Activated CD4-positive, CD25-positive, alpha-beta regulatory T cell treated with anti-CD3 and anti-CD28 coated beads, Interleukin-2, amount 50 U/mL, for 24 hours (primary cell): ENCODE data around the gene DNLZ.

Source experiments
- ATAC-seq, 2 donors: fragments of 150-1000 bp; cut with Tn5 transposase; one replicate each; pipeline ENCODE4 v1.10.0; 2021; ENCODE audit warnings: mild to moderate bottlenecking in 1 of 2, moderate library complexity in 1 of 2

Gene DNLZ

GRCh38 chr9:136314944-136315343 lies 48.6 kb downstream of the DNLZ start:
- ATAC-seq, result no peak

DNA sequence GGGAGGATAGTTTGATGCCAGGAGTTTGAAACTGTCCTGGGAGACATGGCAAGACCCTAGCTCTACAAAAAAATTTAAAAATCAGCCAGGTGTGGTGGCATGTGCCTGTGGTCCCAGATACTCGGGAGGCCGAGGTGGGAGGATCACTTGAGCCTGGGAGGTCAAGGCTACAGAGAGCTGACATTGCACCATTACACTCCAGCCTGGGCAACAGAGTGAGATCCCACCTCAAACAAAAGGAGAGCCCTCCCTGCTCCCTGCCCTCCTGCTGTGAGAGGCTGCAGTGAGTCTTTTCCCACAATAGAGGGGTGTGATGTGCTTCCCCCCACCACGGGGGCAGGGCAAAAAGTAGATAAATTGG lies 49.5 kb downstream of the DNLZ start:
- ATAC-seq, result no peak

DNA sequence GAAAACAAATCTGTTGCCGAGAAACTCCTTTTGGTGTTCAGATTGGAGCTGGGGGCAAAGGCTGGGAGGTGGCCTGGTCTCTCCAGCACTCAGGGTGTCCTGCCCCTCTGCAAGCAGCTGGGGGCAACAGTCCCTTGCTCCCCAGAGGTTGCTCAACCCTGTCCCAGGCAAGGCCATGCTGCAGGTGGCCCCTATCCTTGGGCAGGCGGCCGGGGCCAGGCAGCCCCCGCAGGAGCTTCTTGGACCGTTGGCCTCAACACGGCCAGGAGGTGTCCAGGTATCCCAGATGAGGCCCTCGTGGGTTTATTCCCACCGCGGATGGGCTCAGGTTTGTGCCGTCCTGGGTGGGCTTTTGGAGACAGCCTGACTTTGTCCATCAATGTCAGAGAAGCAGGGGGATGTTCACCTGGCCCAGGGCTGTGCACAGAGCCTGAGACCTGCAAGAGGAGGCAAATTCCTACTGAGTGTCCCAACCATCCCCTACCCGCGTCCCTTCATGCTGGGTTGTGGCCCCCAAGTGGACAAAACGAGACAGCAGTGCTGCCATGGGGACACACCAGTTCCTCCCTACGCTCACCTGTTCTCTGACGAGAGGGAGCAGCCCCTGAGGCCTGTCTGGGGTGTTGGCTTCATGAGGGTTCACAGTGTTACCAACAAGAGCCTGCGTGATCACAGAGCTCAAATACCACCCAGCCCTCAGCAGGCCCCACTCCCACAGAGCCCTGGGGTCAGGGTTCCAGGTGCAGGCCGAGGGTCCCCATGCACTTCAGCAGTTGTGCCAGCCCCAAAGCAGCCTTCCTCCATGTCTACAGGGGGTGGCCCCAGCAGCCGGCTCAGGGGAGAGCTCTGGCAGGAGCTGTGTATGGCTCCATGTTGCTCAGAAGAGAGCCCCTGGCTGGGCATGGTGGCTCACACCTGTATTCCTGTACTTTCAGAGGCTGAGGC lies 50.2 kb downstream of the DNLZ start:
- no peak for ATAC-seq

- ATAC-seq, result peak; percentile 70 to 73
Observed at GRCh38 chr9:136312436-136312835, 51.1 kb downstream of the DNLZ start.

DNA sequence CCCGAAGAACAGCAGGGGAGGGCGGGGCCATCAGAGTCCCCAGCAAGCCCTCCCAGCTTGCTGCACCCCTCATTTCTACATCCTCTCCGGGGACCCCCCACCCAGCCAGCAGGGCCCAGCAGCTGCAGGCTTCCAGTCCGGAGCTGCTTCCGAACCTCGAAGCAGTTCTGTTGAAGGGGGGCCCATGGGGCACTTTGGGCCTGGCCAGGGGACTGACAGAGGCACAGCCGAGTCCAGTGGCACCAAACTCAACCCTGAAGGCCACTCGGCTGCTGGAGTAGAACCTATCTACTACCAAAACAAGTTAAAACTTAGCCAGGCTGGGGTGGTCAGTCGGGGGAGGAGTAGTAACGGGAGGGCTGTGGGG lies 51.6 kb downstream of the DNLZ start:
- no peak for ATAC-seq

DNA sequence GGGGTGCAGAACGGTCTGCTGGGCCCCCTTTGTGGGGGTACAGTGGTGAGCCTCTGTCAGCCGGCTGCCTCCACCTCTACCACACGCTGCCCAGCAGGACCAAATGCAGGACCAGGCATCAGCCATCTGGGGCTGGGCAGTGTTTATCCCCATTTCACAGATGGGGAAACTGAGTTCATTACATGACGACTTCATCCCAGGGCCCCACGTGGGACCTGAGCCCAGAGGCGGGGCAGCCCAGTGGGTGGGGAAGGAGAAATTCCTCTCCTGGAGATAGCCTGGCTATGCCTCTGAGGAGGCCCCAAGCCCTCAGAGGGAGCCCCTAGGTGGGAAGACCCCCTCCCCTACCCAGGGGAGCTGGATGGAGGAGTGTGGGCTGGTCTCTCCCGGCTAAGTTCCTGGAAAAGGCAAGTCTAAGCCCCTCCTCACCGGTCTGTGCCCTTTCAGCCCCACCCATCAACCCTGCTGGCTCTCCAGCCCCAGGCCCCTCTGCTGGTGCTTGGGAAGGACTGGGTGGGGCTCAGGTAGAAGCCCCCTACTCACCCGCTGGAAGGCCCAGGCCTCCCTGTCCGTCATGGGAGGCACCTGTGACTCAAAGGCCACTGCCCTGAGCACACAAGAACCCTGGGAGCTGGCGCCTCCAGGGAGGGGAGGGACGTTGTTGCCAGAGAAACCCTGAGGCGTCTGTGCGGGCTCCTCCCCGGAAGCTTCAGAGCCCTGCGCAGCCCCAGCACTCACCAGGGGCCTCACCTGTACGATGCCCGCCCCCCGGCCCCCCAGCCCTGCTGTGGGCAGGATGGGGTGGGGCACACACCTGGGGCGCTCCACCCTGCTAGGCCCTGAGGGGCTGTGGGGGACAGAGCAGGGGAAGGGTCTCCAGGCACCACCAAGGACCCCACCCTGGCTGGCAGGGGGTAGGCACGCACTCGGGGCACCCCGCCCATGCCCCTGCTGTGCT lies 52.2 kb downstream of the DNLZ start:
- no peak for ATAC-seq

DNA sequence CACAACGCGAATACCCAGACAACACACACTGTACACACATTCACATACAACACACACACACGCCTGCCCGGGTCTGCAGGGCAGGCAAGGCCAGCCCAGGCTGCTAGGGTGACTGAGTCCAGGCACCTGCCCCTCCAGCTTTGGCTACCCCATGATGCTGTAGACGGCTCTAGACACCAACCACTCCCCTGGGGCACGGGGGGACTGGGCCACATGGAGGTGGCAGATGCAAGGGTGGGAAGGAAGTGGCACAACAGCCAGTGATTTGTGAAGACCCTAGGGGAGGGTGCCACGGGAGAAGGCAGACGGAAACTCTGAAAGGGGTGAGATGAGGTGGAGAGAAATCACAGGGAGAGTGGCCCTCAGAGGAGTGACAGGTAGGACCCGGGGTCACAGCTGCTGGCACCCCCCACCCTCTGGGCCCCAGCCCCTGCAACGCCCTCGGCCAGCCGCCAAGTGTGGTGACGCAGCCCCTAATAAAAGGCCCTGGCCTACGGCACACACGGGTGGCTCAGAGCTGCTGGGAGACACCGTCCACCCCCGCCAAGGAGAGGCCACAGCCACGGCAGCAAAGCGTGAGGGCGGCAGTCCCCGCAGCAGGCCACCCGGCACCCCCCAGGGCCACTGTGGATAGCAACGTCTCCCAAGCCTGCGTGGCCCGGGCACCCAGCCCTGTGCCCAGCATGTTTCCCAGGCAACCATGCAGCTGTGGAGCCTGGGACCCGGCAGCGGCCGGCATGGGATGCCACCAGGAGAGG lies 53.1 kb downstream of the DNLZ start:
- ATAC-seq, result no peak

DNA sequence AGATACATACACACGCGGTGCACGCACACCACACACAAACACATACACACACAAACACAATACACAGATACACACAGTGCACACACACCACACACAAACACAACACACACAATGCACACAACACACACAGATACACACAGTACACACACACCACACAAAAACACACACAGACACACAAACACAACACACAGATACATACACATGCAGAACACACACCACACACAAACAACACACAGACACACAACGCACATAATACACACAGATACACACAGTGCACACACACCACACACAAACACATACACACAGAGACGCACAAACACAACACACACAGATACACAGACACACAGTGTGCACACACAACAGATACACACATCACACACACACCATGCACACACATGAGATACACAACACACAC lies 53.7 kb downstream of the DNLZ start:
- no peak for ATAC-seq
